ENCODE results near the gene LDLRAD1. TPM values are rescaled to one million over a fixed set of nuclear protein-coding genes. Genes with fewer than 3 reads are reported as not detected.
"Not testable (repeated sequence)": the region's sequence is repeated elsewhere in the genome, so short reads cannot be mapped to it uniquely, and the experiment has no call there.

The LDLRAD1 gene, protein sequence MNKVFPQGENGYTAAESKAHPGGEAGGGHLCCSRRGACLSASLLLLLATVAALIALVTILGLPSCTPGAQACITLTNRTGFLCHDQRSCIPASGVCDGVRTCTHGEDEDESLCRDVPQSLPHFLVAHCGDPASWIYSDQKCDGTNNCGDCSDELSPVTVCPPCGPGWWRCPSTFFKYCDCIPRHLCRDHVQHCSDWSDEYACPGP
- not detected for total RNA-seq
- long read RNA-seq: 0 reads

GRCh38 chr1:54017979-54018378 lies at the start of gene LDLRAD1:
Gene LDLRAD1, minus strand, starts transcription at chr1:54018186. Its CDS starts 74 bp downstream, at chr1:54018112.
- DNase-seq (ENCODE audit: low spot score): no peak
- intact Hi-C loops (cut with DNase I): no loop called here

DNA sequence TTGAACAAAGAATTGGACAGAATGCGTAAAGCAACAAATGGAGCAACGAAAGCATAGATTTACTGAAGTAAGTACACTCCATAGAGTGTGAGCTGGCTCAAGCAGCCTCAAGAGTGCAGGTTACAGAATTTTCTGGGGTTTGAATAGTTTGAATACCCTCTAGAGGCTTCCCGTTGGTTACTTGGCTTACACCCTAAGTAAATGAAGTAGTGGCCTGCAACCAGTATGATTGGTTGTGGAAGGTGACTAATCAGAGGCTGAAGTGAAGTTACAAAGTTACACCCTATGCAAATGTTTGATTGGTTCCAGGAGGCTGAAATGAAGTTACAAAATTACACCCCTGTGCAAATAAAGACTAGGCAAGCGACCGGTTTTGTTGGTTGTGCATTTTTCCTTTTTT lies 46.3 kb upstream of the LDLRAD1 start:
- intact Hi-C loops (cut with DNase I): no loop called here
- no peak for DNase-seq (ENCODE audit: low spot score)

DNA sequence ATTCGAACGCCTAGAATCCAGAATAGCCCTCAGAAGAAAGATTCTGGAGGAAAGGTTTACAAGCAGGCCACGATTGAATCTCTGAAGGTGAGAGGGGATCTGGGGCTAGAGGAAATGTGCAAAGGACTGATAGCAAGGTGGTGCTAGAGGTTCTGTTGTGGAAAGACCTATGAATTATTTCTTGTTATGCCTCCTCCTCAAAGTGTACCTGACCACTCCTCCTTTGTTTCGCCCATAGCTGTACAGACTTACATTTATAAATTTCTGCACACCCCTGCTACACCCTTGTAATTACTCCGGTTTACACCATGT lies 36.4 kb upstream of the LDLRAD1 start:
- no peak for DNase-seq (ENCODE audit: low spot score)
- intact Hi-C loops (cut with DNase I): loop anchor here (5.0 kb wide), 2 partner anchors 107 to 167 kb away; partner anchors contain the start of genes IFT25, LRRC42 and YIPF1

GRCh38 chr1:54053745-54054437 lies 35.9 kb upstream of the LDLRAD1 start:
- intact Hi-C loops (cut with DNase I): loop anchor here (1.0 to 5.0 kb wide), 3 partner anchors 107 to 216 kb away; partner anchors contain the start of genes IFT25, LRRC42, NDC1 and YIPF1
- no peak for DNase-seq (ENCODE audit: low spot score)

DNA sequence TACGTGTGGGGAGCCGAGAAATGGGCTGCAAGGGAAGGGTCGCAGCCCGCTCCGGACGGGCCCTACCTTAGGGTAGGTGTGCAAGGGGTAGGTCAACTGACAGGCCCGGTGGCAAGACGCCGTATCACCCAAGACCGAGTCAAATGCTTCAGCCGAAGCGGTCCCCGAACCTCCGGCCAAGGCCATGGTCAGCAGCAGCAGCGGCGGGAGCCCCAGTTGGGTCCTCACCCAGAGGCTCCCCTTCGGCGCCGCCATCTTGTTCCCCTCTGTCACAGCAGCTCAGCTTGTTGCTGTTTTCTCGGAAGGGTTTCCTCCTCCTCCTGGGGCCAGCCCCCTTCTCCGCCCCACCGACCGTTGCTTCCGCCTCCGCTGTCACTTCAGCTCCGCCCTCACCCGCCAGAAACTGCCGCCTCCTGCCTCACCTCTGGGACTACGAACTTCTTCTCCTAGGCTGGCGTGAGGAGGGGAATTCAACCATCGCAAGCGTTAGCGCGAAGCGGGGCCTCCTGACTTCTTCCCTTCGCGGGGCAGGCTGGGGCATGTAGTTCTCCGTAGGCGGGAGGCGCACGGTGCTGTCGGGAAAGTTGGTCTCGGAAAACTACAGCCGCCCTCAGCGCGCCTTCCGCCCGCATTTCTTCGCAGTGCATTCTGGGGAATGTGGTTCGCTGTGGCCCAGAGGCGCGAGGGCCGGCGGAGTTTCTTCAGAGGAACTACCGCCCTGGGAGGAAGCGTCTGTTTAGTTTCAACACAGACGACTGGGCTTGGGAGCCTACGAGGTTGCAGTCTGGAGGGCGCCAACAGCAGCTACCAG lies 35.2 kb upstream of the LDLRAD1 start, which contains the start of the genes TCEANC2 and TMEM59:
Gene TCEANC2 (plus strand): TSS at position 675 of the 811 bp plus-strand sequence. CDS start 815 bp downstream, outside the sequence.
Gene TMEM59 (minus strand): TSS at position 271 of the 811 bp plus-strand sequence. CDS start 16 bp downstream, at position 255.
- intact Hi-C loops (cut with DNase I): loop anchor here (1.0 to 5.0 kb wide), 3 partner anchors 106 to 215 kb away; partner anchors contain the start of genes IFT25, LRRC42, NDC1 and YIPF1
- peak; percentile 99 for DNase-seq (ENCODE audit: low spot score)

DNA sequence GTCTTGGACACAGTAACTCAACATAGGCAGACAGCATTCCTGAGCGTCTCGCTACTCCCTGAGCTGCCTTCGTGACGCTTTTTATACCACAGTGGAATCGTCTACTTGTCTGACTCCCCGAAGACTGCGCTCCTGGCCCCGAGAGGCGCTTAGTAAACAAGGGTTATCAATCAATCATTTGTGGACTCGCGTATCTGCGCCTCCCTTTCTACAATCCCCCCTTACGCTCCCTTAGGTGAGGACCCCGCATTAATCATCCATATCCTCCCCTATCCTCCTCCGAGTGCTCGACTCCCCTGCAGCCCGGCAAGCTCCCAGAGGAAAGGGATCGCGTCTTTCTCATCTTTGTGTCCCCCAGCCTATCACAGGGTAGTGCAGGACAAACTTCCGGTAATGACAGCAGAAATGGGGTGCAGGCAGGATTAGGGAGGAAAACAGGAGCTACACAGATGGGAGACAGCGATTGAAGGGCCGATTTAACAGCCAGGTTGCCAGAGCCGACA lies 34.5 kb upstream of the LDLRAD1 start:
- intact Hi-C loops (cut with DNase I): loop anchor here (5.0 kb wide), 2 partner anchors 105 to 165 kb away; partner anchors contain the start of genes IFT25, LRRC42 and YIPF1
- DNase-seq (ENCODE audit: low spot score): no peak

DNA sequence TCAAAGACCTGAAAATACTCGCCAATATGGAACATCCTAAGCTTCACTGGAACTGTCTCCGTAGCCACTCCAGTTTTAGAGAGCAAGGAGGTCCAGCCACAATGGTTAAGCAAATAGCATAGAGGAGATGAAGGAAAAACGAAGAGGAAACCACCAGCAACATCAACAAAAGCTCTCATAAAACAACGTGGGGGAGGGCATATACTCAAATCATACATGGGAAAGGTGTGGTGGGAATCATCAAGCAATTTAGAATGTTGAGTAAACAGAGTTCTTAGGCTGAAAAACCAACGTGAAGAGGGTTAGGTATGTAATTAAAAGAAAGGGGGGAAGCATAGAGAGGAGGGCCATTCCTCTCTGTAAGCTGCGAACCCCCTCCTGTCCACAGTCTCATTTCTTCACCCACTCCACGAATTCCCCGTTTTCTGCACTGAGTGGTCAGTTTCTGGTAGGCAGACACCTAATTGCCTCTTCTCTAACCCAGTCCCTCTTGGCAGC lies 34.0 kb upstream of the LDLRAD1 start:
- no peak for DNase-seq (ENCODE audit: low spot score)
- intact Hi-C loops (cut with DNase I): loop anchor here (5.0 kb wide), 2 partner anchors 105 to 165 kb away; partner anchors contain the start of genes IFT25, LRRC42 and YIPF1

GRCh38 chr1:54050435-54050834 lies 32.4 kb upstream of the LDLRAD1 start:
- intact Hi-C loops (cut with DNase I): loop anchor here (5.0 kb wide), 2 partner anchors 103 to 163 kb away; partner anchors contain the start of genes IFT25, LRRC42 and YIPF1
- not testable (repeated sequence) for DNase-seq (ENCODE audit: low spot score)

DNA sequence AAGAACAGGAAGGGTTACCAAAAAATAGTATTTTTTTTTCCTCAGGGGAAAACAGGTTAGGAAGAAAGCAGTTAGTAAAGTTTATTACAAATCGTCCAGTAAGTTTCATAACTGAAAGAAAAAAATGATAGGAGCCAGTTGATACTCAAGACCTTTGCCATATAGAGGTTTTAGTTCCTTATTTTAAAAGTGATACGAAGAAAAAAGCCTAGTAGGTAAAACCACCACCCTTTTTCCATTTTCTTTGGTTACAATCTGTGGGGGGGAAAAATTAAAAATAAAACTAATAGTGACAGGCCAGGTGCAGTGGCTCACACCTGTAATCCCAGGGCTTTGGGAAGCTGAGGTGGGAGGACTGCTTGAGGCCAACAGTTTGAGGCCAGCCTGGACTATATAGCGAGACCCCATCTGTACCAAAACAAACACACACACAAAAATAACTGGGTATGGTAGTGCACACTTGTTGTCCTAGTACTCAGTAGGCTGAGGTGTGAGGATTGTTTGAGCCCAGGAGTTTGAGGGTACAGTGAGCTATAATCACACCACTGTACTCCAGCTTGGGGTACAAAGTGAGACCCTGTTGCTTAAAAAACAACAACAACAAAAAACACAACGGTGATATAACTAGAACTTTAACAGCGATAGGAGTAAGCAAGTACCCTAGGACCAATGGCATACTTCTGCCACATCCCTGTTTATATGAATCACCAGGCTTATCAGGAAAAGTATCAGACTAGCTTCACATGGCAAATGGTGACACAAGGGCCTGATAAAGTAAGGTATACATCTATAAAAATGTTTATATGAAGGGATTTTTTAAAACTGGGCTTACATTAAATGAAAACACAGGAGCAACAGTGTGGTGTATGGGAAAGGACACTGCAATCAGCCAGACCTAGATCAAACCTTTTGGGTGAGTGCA lies 29.7 kb upstream of the LDLRAD1 start:
- no peak for DNase-seq (ENCODE audit: low spot score)
- intact Hi-C loops (cut with DNase I): no loop called here

DNA sequence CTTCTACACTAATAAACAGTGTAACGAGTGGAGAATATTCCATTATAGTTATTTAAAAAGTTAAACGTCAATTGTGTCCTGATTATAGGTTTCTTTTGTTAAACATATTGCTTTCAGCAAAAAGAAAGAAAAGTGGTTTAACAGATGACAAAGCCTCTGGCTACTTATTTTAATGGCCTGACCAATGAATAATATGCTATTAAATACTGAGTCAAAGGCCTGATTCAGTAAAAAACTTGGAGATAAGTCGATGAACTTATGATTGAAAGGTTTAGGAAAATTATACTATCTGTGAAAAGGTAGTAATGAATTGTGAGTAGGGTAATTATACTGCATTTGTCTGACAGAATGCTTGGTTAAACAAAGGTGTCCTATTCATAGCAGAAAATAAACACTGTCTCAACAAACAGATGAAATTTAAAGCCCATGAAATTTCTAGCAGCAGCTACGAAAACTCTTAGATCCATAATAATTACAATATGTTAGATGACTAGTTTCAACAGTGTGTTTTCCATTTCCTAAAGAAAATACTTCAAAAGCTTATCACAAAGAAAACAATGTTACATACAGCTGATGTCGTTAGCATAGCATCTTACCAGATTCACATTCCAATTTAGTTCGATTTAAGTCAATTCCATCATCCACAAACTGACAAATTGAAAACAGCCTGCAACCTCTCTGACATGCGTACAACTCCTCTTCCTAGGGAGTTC lies 28.8 kb upstream of the LDLRAD1 start:
- DNase-seq (ENCODE audit: low spot score): no peak

DNA sequence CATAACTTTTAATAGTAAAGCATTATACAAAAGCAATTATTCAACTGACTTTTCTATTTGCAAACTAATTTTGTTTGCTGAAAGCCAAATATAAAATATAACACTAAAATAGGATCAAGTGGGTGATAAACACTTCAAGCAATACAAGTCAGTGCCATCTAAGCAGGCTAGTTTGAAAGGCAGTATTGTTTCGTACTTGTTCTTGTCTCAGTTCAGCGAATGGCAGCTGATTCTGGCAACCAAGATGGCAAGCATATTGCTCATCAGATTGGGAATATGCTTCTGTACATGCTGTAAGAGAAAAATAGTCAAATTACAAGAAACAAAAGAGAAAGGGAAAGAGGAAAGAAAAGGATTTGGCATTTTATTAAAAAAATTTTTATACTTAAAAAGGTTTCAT lies 27.5 kb upstream of the LDLRAD1 start:
- intact Hi-C loops (cut with DNase I): no loop called here
- no peak for DNase-seq (ENCODE audit: low spot score)

More for the DNA sequence above, 28.8 kb upstream of the LDLRAD1 start:
- intact Hi-C loops (cut with DNase I): no loop called here

GRCh38 chr1:54041806-54042205 lies 23.8 kb upstream of the LDLRAD1 start:
- intact Hi-C loops (cut with DNase I): no loop called here
- DNase-seq (ENCODE audit: low spot score): no peak

DNA sequence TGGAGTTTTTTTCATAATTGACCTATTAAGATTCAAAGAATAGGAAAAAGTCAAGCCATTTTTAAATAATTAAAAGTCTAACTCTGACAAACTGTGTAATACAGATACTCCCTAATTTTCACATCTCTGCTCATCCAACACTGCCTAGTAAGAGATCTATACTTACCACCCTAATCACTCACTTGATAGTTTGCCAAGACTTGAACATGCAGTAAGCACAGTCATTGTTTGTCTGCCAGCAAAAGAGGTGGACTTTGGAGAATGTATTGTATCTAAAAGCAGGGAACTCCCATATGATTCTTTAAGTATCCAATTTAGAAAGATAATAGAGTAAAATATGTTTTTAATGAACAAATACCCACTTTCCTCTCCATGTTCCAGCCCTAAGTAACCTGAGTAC lies 19.5 kb upstream of the LDLRAD1 start:
- DNase-seq (ENCODE audit: low spot score): no peak
- intact Hi-C loops (cut with DNase I): no loop called here

DNA sequence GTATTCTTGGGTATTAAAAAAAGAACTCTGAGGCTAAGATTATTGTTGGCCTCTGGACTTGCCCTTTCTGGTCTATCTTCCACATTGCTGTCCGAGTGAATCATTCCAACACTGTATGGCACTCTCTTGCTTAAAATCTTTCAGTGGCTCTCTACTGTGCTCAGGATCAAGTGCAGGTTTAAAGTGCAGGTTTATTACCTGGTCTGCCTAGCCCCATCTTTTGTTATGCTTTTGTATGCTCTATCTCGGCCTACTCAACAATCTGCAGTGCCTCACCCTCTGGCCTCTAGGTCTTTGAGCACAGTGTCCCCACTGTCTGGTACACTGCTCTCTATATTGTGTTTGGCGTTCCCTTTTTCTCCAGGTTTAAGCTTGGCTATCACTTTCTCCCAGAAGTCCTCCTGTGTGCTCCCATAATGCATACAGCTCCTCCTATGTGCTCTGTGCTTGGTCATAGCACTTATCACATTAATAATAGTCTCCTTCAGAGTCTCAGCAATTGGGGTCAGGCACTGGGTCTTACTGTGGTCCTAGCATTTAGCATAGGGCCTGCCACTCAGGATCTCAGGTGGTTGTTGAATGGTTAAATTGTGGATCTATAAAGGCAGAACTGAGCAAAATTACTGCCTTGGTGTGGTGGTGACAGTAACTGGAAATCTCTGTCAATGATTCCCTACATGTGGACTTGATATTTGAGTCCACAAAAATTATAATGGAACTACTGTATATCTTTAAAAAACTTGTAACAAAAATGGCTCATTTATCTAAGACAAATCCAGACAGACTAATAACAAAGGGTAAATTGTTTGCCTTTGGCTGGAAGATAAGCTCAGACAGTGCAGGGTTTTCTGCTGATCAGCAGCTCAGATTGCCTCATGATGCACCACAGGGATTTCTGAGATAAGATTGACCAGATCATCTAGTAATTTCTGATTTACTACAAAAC lies 10.6 kb upstream of the LDLRAD1 start:
- intact Hi-C loops (cut with DNase I): no loop called here
- DNase-seq (ENCODE audit: low spot score): no peak

DNA sequence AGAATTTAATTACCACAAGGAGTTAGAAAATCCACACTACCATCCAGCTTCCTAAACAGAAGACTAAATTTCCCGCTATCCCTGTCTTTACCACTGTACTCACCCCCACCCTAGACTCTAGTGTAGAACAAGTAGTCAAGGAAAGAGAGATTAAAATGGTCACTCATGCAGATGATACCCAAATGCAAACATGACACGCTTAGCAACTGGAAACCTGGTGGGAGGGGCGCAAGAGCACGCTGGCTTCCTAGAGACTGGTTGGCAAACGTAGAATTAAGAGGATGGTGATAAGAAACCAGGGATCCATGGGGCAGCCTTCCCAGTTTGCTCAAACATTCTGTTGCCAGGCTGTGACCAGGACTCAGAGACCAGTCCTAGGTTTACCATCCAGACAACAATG lies 9.9 kb upstream of the LDLRAD1 start:
- intact Hi-C loops (cut with DNase I): no loop called here
- no peak for DNase-seq (ENCODE audit: low spot score)

- DNase-seq (ENCODE audit: low spot score); intact Hi-C loops (cut with DNase I): not testable (repeated sequence)
Measured at GRCh38 chr1:54024811-54025210, 6.8 kb upstream of the LDLRAD1 start.

DNA sequence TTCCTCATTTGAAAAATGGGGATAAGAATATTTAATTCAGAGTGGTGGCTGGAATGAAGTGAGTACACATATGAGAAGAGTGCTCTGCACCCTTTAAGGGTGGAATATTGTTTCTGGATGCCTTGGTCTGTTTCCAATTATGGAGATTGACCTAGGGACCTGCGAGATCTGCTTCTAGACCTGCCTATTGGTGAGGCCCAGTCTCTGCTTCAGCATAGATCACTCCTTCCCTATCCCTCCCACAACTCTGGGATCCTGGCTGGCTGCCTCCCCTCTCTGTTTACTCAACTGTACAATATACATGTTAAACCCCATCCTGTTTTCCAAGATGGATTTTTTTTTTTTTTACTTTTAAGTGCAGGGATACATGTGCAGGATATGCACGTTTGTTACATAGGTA lies 6.4 kb upstream of the LDLRAD1 start:
- intact Hi-C loops (cut with DNase I): no loop called here
- no peak for DNase-seq (ENCODE audit: low spot score)
